ENCODE results near the gene DISC1.

Gene DISC1

GRCh38 chr1:231913493-231913892 is 286.9 kb downstream of the DISC1 start:
- DNase-seq (ENCODE audit: low spot score), result no peak
- TF ChIP-seq CTCF (IDR thresholded peaks at IDR 0.05; ENCODE audit: extremely low read depth, missing control alignments), result no peak

GRCh38 chr1:231918239-231919015 is 291.8 kb downstream of the DISC1 start:
- no peak for DNase-seq (ENCODE audit: low spot score)
- TF ChIP-seq CTCF (IDR thresholded peaks at IDR 0.05; ENCODE audit: extremely low read depth, missing control alignments), result no peak

GRCh38 chr1:231919239-231919885 is 292.8 kb downstream of the DISC1 start:
- TF ChIP-seq CTCF (IDR thresholded peaks at IDR 0.05; ENCODE audit: extremely low read depth, missing control alignments), result no peak
- no peak for DNase-seq (ENCODE audit: low spot score)

- DNase-seq (ENCODE audit: low spot score), result no peak
- no peak for TF ChIP-seq CTCF (IDR thresholded peaks at IDR 0.05; ENCODE audit: extremely low read depth, missing control alignments)
Measured at GRCh38 chr1:231919886-231920285, 293.3 kb downstream of the DISC1 start.

- no peak for DNase-seq (ENCODE audit: low spot score)
- TF ChIP-seq CTCF (IDR thresholded peaks at IDR 0.05; ENCODE audit: extremely low read depth, missing control alignments), result no peak
Measured at GRCh38 chr1:231921646-231922345, 295.2 kb downstream of the DISC1 start.

GRCh38 chr1:231923491-231924041 is 297.0 kb downstream of the DISC1 start:
- TF ChIP-seq CTCF (IDR thresholded peaks at IDR 0.05; ENCODE audit: extremely low read depth, missing control alignments), result no peak
- no peak for DNase-seq (ENCODE audit: low spot score)

GRCh38 chr1:231924180-231924579 is 297.6 kb downstream of the DISC1 start:
- DNase-seq (ENCODE audit: low spot score), result no peak
- no peak for TF ChIP-seq CTCF (IDR thresholded peaks at IDR 0.05; ENCODE audit: extremely low read depth, missing control alignments)

Data from GM20000 (cell line).